Keratinocyte (primary cell): ENCODE measurements around the gene SYT12.

Experiments
- CTCF ChIP-seq, 3 experiments: IDR thresholded peaks in 1 of 3; conservative IDR thresholded peaks in 1 of 3; optimal IDR thresholded peaks in 1 of 3; 2 replicates in 2 of 3; 3 replicates in 1 of 3; pipeline versions ENCODE3 to v1.5.1; 2011; ENCODE audit warnings: low read length in 3 of 3, mild to moderate bottlenecking in 3 of 3, moderate library complexity in 2 of 3, control low read depth in 1 of 3, inconsistent platforms in 1 of 3; ENCODE audit not compliant: insufficient read depth in 2 of 3; ENCODE audit errors: extremely low read depth in 1 of 3
- EZH2 ChIP-seq: IDR thresholded peaks from one replicate; pipeline ENCODE4 v1.6.1; 2012; ENCODE audit warnings: inconsistent platforms, mild to moderate bottlenecking, low read length, moderate library complexity

GRCh38 chr11:67024966-67025365 is 2.0 kb downstream of the SYT12 start:
- no peak for TF ChIP-seq CTCF (optimal IDR thresholded peaks at IDR 0.05 in 1 of 3, IDR thresholded peaks at IDR 0.05 in 1 of 3, conservative IDR thresholded peaks at IDR 0.05 in 1 of 3; ENCODE audit: extremely low read depth in 1 of 3, insufficient read depth in 2 of 3, low read length in 3 of 3)
- no peak for TF ChIP-seq EZH2
